Small intestine (tissue), 7 donors: ENCODE results near the gene TRIM45. TPM values are rescaled to one million over a fixed set of nuclear protein-coding genes. Genes with fewer than 3 reads are reported as not detected.
A peak's percentile ranks its signal among the peaks of the same experiment; 100 is the strongest.

Experiments used
- DNase-seq, 2 donors: peaks; one replicate each; pipeline versions ENCODE4 v3.0.0 to v3.0.0-alpha.2; 2013
- FAIRE-seq: peaks from 2 replicates; lab custom pipeline; 2012; peaks lifted over from hg19 to GRCh38; lab: Jason Lieb, UNC
- H3K27ac ChIP-seq, 3 donors: one replicate each; pipeline ENCODE4 v1.5.1; 2013; ENCODE audit warnings: low read length in 2 of 3, mild to moderate bottlenecking in 2 of 3, control low read depth in 1 of 3, inconsistent platforms in 1 of 3, low read depth in 1 of 3, moderate library complexity in 1 of 3
- H3K27me3 ChIP-seq, 3 donors: one replicate each; pipeline ENCODE4 v1.6.1; 2013; ENCODE audit warnings: low read length in 3 of 3, inconsistent platforms in 1 of 3; ENCODE audit not compliant: control insufficient read depth in 3 of 3, insufficient read depth in 3 of 3
- H3K36me3 ChIP-seq, 3 donors: one replicate each; pipeline ENCODE4 v1.6.1; 2013; ENCODE audit warnings: low read length in 3 of 3, inconsistent platforms in 1 of 3, low read depth in 1 of 3, mild to moderate bottlenecking in 1 of 3, moderate library complexity in 1 of 3; ENCODE audit not compliant: control insufficient read depth in 3 of 3, insufficient read depth in 2 of 3
- H3K4me1 ChIP-seq, 3 donors: one replicate each; pipeline ENCODE4 v1.6.1; 2013; ENCODE audit warnings: low read length in 2 of 3, inconsistent platforms in 1 of 3, low read depth in 1 of 3, mild to moderate bottlenecking in 1 of 3, moderate library complexity in 1 of 3; ENCODE audit not compliant: control insufficient read depth in 3 of 3, insufficient read depth in 2 of 3
- H3K4me3 ChIP-seq, 3 donors: one replicate each; pipeline ENCODE4 v1.5.1; 2013; ENCODE audit warnings: low read length in 3 of 3, control low read depth in 1 of 3, inconsistent platforms in 1 of 3, low read depth in 1 of 3, mild to moderate bottlenecking in 1 of 3, moderate library complexity in 1 of 3
- H3K9me3 ChIP-seq, 2 donors: one replicate each; pipeline ENCODE4 v1.6.1; 2013; ENCODE audit warnings: low read depth in 1 of 2, low read length in 1 of 2; ENCODE audit not compliant: control insufficient read depth in 2 of 2, insufficient read depth in 1 of 2
- WGBS, 3 donors: extraction: QIAGEN DNeasy Blood & Tissue Kit; methylation state at CpG; one replicate each; pipeline ENCODE4 v1.1.7; 2013; 5-methylcytosine and 5-hydroxymethylcytosine counted together
- polyA plus RNA-seq, 4 donors: library from polyadenylated mRNA; stranded (reverse) in 3 of 4; unstranded in 1 of 4; fragments of 200-250 nt in 3 of 4; fragments of 120-200 nt in 1 of 4; gene quantifications; one replicate each; pipeline versions ENCODE4 v1.2.1 to v1.2.3, GENCODE V29; 2013
- donor health status: healthy with polysubstance abuse.
- donor health status: control.
- donor health status: control.
- donor health status: Bipolar disorder and iron deficiency.
- donor health status: healthy.

TRIM45 gene
- polyA plus RNA-seq, 4 donors, result 1.9 to 7.2 (median 4.0) TPM

DNA sequence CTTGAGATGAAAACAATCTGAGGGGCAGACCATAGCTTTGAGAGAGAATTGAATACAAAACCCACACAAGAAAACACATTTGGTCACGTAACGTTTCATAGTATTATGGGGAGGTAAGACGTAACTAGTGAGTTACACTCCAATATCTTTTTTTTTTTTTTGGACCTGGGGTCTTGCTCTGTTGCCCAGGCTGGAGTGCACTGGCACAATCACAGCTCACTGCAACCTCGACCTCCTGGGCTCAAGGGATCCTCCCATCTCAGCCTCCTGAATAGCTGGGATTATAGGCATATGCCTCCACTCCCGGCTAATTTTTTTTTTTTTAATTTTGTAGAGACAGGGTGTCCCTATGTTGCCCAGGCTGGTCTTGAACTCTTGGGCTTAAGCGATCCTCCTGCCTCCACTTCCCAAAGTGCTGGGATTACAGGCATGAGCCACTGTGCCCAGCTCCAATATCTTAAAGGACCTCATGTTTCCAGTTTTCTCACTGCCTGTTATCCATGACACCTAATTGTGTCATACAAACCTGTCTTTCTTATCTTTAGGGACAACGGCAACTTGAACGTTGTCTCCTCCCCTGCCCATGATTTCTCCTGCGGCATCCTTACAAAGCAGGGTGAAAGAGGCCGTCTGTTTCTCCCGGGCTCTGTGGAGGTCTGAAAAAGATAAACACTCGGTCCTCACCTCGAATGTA, 5.3 kb downstream of the TRIM45 start:
- Histone ChIP-seq H3K36me3 (peaks cover 0 to 16% (median 0%) of the 10 kb centered on the region in 3 donors), H3K27me3 (no peaks in the 10 kb centered on the region), H3K9me3 (no peaks in the 10 kb centered on the region), H3K27ac (no peak overlapping the region), H3K4me3 (no peak overlapping the region), H3K4me1 (peaks cover 4 to 19% (median 5%) of the 10 kb centered on the region in 3 donors)
- 91 to 94% (median 94%) methylated on average over 13 of the region's 13 CpGs for WGBS, 3 donors
- no peak for FAIRE-seq
- no peak for DNase-seq

DNA sequence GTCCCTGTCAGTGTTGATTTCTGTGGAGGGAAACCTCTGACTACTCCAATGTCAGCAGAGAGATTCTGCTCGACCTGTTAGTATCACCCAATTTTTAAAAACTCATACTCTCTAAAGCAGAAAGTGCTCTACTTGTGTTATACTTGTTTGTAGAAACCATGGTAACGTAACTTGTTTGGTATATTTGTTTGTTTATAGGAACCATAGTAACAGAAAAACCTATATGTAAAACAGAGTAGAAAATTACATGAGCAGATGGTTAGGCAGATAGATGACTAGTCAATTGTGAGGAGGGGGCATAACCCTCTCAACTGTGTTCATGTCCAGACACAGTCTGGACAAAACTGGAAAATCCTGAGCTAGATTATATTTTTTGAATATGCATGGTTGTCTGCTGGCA, 6.7 kb downstream of the TRIM45 start:
- no peak for DNase-seq
- H3K27ac ChIP-seq, result no peak overlapping the region
- H3K9me3 ChIP-seq, result no peaks in the 10 kb centered on the region
- peaks cover 2 to 12% (median 4%) of the 10 kb centered on the region in 3 donors for H3K4me1 ChIP-seq
- H3K4me3 ChIP-seq, result no peak overlapping the region
- H3K27me3 ChIP-seq, result no peaks in the 10 kb centered on the region
- 62 to 71% (median 67%) methylated on average over 2 of the region's 2 CpGs for WGBS, 3 donors
- FAIRE-seq, result no peak
- H3K36me3 ChIP-seq, result peaks cover 0 to 16% (median 0%) of the 10 kb centered on the region in 3 donors

DNA sequence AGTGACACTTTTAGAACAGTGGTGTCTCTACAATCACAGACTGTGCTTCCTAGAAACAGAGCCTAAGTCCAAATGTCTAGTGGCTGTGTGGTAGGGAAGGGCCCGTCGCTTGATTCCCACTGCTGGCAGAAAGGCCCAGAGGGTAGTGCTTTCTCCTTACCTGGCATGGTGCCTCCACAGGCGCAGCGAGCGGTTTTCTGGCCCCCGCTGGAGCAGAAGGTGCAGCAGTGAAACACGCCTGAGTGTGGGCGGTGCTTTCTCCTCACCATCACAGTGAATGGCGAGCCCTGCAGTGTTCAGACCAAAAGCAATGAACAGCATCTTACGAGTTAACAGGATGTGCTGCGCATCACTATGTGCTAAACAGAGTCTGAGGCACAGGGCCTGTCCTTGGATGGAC, 8.3 kb downstream of the TRIM45 start:
- Histone ChIP-seq H3K9me3 (no peaks in the 10 kb centered on the region), H3K4me1 (peaks cover under 1 to 8% (median 2%) of the 10 kb centered on the region in 3 donors), H3K36me3 (peaks cover 0 to 14% (median 0%) of the 10 kb centered on the region in 3 donors), H3K4me3 (no peak overlapping the region), H3K27me3 (no peaks in the 10 kb centered on the region), H3K27ac (no peak overlapping the region)
- FAIRE-seq (no peak), DNase-seq (no peak)
- WGBS, 3 donors, result 93 to 96% (median 96%) methylated on average over 11 of the region's 11 CpGs

DNA sequence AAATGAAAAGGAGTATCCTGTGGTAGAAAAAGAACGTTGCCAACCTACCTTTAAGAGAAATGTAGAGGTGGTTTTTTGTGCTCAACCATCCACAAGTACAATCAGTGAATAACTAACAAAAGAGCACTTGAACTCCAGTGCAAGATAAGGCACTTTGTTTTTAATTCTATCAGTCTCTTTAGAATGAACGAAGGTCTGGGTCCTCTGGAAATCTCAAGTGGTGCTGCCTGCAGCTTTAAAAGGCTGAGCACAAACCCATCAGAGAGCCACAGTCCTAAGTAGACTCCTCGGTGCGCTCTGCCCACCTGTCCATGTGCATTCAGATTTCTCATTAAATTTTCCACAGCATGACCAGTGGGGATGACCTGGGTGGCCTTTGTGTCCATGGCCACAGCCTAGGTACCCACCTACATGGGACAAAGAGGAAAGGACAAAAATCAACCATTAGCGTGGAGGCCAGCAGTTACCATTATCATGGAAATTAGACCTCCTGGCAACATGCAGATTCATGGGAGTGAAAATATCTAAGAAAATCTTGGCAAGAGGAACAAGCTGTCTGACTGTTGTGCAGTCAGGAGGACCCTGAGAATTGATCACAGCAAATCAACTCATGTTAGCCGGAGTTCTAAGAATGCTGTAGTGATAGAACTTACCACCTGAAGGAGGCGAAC, 9.4 kb downstream of the TRIM45 start:
- WGBS, 3 donors, result 92 to 93% (median 92%) methylated on average over 7 of the region's 7 CpGs
- H3K4me1 ChIP-seq, result no peaks in the 10 kb centered on the region
- peaks cover 0 to 15% (median 0%) of the 10 kb centered on the region in 3 donors for H3K36me3 ChIP-seq
- DNase-seq, result no peak
- no peaks in the 10 kb centered on the region for H3K27me3 ChIP-seq
- no peak overlapping the region for H3K4me3 ChIP-seq
- no peaks in the 10 kb centered on the region for H3K9me3 ChIP-seq
- no peak overlapping the region for H3K27ac ChIP-seq
- FAIRE-seq, result no peak

DNA sequence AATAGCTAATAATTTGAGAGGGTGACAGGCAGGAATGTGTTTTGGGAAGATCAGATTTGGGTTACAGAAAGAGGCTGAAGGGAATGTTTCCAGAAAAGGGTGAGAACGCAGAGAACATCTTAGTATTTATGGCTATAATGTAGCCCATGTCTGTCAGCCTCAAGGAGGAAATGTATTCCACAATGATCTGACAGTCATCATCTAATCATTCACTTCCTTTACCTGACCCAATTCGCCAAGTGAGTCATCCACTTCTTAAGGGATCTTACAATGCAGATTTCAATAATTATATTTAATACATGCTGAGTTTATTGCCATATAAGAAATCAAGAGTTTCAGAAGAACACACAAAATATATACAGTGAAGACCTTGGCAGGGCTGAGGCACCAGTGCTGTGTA, 10.8 kb downstream of the TRIM45 start:
- 79 to 94% (median 83%) methylated on average over 2 of the region's 2 CpGs for WGBS, 3 donors
- H3K4me3 ChIP-seq, result no peak overlapping the region
- H3K4me1 ChIP-seq, result no peaks in the 10 kb centered on the region
- no peaks in the 10 kb centered on the region for H3K9me3 ChIP-seq
- H3K36me3 ChIP-seq, result peaks cover 0 to 9% (median 0%) of the 10 kb centered on the region in 3 donors
- H3K27ac ChIP-seq, result no peak overlapping the region
- DNase-seq, result no peak
- FAIRE-seq, result no peak
- no peaks in the 10 kb centered on the region for H3K27me3 ChIP-seq

DNA sequence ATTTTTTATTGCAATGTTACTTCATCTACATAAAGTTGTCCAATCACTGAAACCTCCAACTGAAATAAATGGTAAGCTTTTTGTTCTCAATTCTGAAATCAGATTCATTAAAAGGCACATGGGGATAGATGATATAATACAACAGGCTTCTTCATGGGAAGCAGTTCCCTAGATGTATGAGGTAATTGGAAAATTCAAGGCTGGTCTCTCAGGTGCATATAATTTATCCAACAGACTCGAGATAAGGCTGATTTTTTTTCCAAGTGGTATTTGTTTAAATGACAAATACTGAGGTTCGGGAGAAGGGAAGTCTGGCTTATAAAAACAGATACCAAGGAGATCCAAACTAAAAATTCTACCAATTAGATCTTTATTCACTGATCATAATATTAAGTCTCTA, 14.2 kb downstream of the TRIM45 start:
- no peak for FAIRE-seq

DNA sequence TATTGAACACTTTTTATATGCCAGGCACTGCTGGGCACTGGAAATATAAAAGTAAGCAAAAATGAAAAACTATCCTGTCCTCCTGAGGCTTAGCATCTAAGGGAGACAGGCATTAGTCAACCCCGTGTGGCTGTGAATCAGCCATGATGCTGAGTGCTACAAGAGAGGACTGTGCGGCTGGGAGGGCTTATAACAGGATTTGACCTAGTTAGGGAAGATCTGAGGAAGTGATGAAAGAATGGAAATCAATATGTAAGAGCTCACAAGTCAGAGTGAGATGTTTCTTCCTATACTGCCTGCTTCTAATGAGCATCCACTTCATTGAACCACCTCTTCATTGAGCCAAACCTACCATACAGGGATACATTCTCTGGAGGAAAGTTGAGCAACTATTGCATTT, 15.1 kb downstream of the TRIM45 start:
- Histone ChIP-seq H3K36me3 (peaks cover 0 to 9% (median 2%) of the 10 kb centered on the region in 3 donors), H3K4me3 (no peak overlapping the region), H3K27me3 (no peaks in the 10 kb centered on the region), H3K4me1 (peaks cover 0 to 5% (median 0%) of the 10 kb centered on the region in 3 donors), H3K27ac (no peak overlapping the region), H3K9me3 (no peaks in the 10 kb centered on the region)
- FAIRE-seq, result no peak
- 88 to 95% (median 90%) methylated on average over 2 of the region's 2 CpGs for WGBS, 3 donors
- DNase-seq, result no peak

More for the DNA sequence above, 14.2 kb downstream of the TRIM45 start:
- no peak overlapping the region for H3K27ac ChIP-seq
- H3K9me3 ChIP-seq, result no peaks in the 10 kb centered on the region
- H3K4me3 ChIP-seq, result no peak overlapping the region
- H3K4me1 ChIP-seq, result peaks cover 0 to 5% (median 0%) of the 10 kb centered on the region in 3 donors
- peaks cover 0 to 3% (median 0%) of the 10 kb centered on the region in 3 donors for H3K36me3 ChIP-seq
- no peak for DNase-seq
- 66 to 82% (median 70%) methylated on average over 2 of the region's 2 CpGs for WGBS, 3 donors
- H3K27me3 ChIP-seq, result no peaks in the 10 kb centered on the region

DNA sequence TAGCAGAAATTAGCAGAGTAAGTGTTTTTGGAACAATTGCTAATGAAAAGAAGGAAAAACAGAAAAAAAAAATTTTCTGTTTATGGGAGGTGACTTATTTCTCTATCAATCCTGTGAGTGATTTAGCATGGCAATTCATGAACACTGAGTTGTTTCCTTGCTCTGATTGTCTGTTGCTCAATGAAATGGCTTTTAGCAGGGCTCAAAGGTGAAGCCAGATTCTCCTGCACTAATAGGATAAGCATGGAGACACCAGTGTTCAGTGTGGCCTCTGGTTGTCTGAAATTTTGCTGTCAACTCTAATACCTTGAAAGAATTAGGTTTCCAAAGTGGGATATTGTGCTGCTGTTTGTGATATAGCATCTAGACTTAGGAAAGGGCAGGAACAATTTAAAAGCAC, 15.8 kb downstream of the TRIM45 start:
- Histone ChIP-seq H3K27me3 (no peaks in the 10 kb centered on the region), H3K36me3 (peaks cover 0 to 9% (median 2%) of the 10 kb centered on the region in 3 donors), H3K27ac (no peak overlapping the region), H3K4me1 (peaks cover 0 to 5% (median 0%) of the 10 kb centered on the region in 3 donors), H3K4me3 (no peak overlapping the region), H3K9me3 (no peaks in the 10 kb centered on the region)
- DNase-seq (peak; percentile 37 to 64), FAIRE-seq (no peak)
